GM21825 (cell line): Measurements from ENCODE around the gene FMN1.

Experiments used
- ATAC-seq: cut with Tn5 transposase; IDR thresholded peaks from one replicate; pipeline ENCODE4 v1.9.1; 2021; ENCODE audit warnings: mild to moderate bottlenecking, moderate library complexity; ENCODE audit not compliant: unreplicated experiment

FMN1 gene

GRCh38 chr15:33200444-33200843 lies 5.9 kb upstream of the FMN1 start:
- ATAC-seq = no peak

GRCh38 chr15:33198541-33198940 lies 4.0 kb upstream of the FMN1 start:
- ATAC-seq = no peak

GRCh38 chr15:33197636-33198035 lies 3.1 kb upstream of the FMN1 start:
- no peak for ATAC-seq

- ATAC-seq = no peak
Measured at GRCh38 chr15:33194237-33194636, 277 bp downstream of the FMN1 start.

GRCh38 chr15:33191591-33191990 lies 2.9 kb downstream of the FMN1 start:
- ATAC-seq = no peak

GRCh38 chr15:33190539-33190938 lies 4.0 kb downstream of the FMN1 start:
- no peak for ATAC-seq

- no peak for ATAC-seq
Measured at GRCh38 chr15:33188641-33189257, 5.8 kb downstream of the FMN1 start.

- no peak for ATAC-seq
Measured at GRCh38 chr15:33188159-33188558, 6.4 kb downstream of the FMN1 start.

GRCh38 chr15:33183334-33183733 lies 11.2 kb downstream of the FMN1 start:
- ATAC-seq = no peak

GRCh38 chr15:33182926-33183325 lies 11.6 kb downstream of the FMN1 start:
- ATAC-seq = no peak

- no peak for ATAC-seq
Measured at GRCh38 chr15:33182278-33182905, 12.1 kb downstream of the FMN1 start.

GRCh38 chr15:33179874-33180273 lies 14.6 kb downstream of the FMN1 start:
- no peak for ATAC-seq

GRCh38 chr15:33171202-33171601 lies 23.3 kb downstream of the FMN1 start:
- no peak for ATAC-seq

GRCh38 chr15:33169625-33170024 lies 24.9 kb downstream of the FMN1 start:
- ATAC-seq = no peak

GRCh38 chr15:33168444-33168843 lies 26.1 kb downstream of the FMN1 start:
- no peak for ATAC-seq

- no peak for ATAC-seq
Measured at GRCh38 chr15:33163816-33164215, 30.7 kb downstream of the FMN1 start.

GRCh38 chr15:33161209-33161608 lies 33.3 kb downstream of the FMN1 start:
- ATAC-seq = no peak

- no peak for ATAC-seq
Measured at GRCh38 chr15:33160581-33161165, 33.8 kb downstream of the FMN1 start.

- ATAC-seq = no peak
Measured at GRCh38 chr15:33159726-33160453, 34.6 kb downstream of the FMN1 start.

GRCh38 chr15:33158366-33158765 lies 36.1 kb downstream of the FMN1 start:
- ATAC-seq = no peak

- ATAC-seq = no peak
Measured at GRCh38 chr15:33157371-33158037, 37.0 kb downstream of the FMN1 start.
